HTR-8/SVneo (cell line): ENCODE results near the gene MITD1.
A peak's percentile ranks its signal among the peaks of the same experiment; 100 is the strongest.
"Not testable (repeated sequence)": the region's sequence is repeated elsewhere in the genome, so short reads cannot be mapped to it uniquely, and the experiment has no call there.

Experiments
- DNase-seq: peaks from one replicate; pipeline ENCODE4 v3.0.0; 2011; ENCODE audit warnings: low spot score, mixed read lengths; ENCODE audit not compliant: insufficient read length
- FAIRE-seq: peaks from 2 replicates; lab custom pipeline; 2011; peaks lifted over from hg19 to GRCh38; lab: Jason Lieb, UNC

MITD1 gene

GRCh38 chr2:99180755-99181623 lies at the start of gene MITD1, which contains the start of gene MRPL30:
Gene MITD1 (minus strand): TSS chr2:99181058. CDS start chr2:99180981, 77 bp downstream.
Gene MRPL30 (plus strand): TSS chr2:99181184. CDS start chr2:99186204, 5,020 bp downstream.
- peak; percentile 82 for FAIRE-seq

GRCh38 chr2:99217929-99218501 lies 37.2 kb upstream of the MITD1 start:
- FAIRE-seq (no peak), DNase-seq (no peak)

More at GRCh38 chr2:99180755-99181623, at the start of gene MITD1, which contains the start of gene MRPL30:
- peak; percentile 97 for DNase-seq

DNA sequence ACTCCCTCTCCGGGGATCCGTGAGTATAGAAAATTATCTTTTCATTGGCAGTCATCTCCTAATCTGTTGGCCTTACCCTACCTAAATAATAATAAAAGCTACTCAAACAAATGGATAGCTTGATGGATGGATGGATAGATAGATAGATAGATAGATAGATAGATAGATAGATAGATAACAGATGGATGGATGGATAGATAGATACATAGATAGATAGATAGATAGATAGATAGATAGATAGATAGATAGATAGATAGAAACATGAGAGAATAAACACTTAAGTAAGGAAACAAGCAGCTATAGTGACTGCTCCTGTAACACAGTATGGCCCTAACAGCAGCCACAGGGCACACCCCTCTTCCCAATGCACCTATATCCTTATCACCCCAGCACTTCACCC lies 35.2 kb upstream of the MITD1 start:
- no peak for DNase-seq
- FAIRE-seq, result no peak

DNA sequence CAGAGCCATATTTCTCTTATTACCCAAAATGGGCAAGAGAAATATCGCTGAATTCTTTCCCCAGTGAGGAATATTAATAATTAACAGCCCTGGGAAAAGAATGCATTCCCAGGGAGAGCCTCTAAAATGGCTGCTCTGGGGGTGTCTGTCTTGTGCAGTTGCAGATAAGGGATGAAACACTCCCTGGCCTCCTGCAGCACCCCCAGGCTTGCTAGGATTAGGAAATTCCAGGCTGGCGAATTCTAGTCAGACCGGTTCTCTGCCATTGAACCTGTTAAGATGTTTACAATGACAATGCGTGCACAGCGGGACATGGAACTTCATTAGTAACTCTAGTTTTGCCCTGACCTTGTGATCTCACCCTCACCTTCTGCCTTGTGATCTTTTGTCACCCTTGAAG lies 24.6 kb upstream of the MITD1 start:
- FAIRE-seq (no peak), DNase-seq (no peak)

GRCh38 chr2:99201959-99202678 lies 21.3 kb upstream of the MITD1 start:
- DNase-seq (no peak), FAIRE-seq (no peak)

DNA sequence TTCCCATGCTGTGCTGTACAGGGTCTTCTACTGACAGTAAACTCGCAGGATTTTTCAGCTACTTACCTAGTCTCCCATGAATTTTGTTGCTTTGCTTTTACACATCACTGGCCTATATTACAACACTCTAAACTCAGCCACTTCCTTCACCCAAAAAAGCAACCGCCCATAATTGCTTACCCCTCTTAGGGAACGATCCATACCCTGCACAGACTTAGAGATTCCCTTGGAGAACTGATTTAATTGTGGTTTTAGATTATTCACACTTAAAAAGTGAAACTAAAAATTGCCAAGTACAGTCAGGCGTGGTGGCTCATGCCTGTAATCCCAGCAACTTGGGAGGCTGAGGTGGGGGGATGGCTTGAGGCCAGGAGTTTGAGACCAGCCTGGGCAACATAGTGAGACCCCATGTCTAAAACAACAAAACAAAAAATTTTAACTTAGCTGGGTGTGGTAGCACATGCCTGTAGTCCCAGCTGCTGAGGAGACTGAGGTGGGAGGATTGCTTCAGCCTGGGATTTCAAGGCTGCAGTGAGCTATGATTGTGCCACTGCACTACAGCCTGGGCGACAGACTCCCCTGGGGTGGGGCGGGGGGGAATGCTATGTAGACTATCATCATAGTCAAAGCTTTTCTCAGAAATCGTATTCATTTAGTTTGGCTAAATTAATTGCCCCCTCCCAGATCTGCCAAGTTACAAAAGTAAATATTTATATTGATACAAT lies 19.4 kb upstream of the MITD1 start:
- FAIRE-seq, result no peak

GRCh38 chr2:99198103-99198841 lies 17.4 kb upstream of the MITD1 start:
- FAIRE-seq (no peak), DNase-seq (no peak)

More for the DNA sequence above, 19.4 kb upstream of the MITD1 start:
- no peak for DNase-seq

DNA sequence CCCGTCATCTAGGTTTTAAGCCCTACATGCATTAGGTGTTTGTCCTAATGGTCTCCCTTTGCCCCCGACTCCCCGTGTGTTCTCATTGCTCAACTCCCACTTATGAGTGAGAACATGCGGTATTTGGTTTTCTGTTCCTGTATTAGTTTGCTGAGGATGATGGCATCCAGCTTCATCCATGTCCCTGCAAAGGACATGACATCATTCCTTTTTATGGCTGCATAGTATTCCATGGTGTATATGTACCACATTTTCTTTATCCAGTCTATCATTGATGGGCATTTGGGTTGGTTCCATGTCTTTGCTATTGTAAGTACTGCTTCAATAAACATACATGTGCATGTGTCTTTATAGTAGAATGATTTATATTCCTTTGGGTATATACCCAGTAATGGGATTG lies 11.5 kb upstream of the MITD1 start:
- DNase-seq, FAIRE-seq: not testable (repeated sequence)

GRCh38 chr2:99190548-99190947 lies 9.7 kb upstream of the MITD1 start:
- FAIRE-seq, result no peak

DNA sequence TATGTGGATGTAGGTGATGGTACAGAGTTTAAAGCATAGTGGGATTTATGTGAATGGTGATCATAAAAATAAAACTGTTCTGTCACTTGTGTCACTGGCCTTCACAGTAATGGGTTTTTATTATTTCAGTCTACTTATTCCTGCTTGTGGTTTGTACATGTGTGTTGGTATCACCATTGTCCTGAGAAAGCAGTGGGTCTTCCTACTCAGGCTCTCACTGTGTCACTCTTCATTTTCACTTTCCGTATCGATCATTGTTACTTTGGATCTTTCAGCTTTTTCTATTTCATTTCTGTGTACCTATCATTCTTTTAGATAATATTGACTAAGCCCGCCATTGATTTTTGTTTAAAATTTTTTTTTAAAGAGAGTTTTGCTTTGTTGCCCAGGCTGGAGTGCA lies 7.5 kb upstream of the MITD1 start:
- DNase-seq (no peak), FAIRE-seq (no peak)

More at GRCh38 chr2:99190548-99190947, 9.7 kb upstream of the MITD1 start:
- DNase-seq, result no peak

DNA sequence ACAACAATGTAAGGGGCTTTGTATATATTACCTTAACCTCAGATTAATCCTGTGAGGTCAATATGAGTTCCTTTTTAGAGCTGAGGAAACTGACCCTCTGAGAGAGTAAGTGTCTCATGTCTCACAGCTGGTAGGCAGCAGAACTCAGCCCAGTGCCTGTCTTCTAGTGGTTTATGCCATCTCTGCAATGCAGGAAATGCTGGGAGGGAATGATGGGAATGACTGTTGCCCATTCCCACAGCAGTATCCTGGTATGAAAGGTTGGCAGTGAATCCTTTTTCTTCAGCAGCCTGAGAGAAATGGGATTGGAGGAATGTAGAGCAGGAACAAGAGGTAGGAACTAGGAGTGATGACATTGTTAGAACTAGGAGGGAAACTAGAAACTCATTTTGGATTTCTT lies 6.2 kb upstream of the MITD1 start:
- FAIRE-seq, result no peak
- DNase-seq, result no peak

DNA sequence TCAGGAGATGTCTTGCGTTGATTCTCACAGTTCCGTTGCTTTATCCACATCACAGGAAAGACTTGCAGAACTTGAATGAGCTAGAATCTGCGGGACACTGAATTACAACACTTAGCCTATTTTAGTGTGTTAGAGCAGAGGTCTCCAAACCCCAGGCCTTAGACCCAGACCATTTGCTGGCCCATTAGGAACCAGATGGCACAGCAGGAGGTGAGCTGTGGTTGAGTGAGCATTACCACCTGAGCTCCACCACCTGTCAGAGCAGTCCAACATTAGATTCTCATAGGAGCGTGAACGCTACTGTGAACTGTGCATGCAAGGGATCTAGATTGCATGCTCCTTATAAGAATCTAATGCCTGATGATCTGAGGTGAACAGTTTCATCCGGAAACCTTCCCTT lies 4.0 kb upstream of the MITD1 start:
- DNase-seq (no peak), FAIRE-seq (no peak)

DNA sequence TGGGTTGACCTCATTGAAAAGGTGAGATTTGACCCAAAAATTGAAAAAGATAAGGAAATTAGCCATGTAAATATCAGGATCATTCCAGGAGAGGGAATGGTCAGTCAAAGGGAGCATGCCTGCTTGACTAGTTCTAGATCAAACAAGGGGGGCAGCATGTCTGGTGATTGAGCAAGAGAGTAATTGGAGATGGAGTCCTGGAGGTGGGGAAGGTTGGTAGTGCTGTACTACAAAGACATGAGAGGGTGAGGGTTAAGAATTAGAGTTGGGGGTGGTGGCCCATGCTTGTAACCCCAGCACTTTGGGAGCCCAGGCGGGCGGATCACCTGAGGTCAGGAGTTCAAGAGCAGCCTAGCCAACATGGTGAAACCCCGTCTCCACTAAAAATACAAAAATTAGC lies 2.2 kb upstream of the MITD1 start:
- DNase-seq (no peak), FAIRE-seq (no peak)

DNA sequence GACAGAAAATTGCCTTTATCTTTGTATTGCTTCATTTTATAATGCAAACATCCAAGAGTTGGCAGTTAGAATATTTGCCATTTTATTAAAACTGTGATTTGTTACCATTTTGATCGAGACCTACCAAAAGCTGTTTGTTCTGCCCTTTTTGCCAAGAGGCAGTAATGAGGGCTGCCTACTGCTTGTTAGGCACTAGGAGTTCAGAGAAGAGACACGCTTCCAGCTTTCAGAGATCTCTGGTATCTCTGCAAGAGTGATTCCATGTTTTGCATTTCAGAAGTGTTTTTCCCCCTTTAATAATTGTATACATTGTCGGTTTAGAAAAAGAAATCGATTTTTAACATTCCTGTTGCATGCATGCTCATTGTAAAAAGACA lies 754 bp upstream of the MITD1 start:
- DNase-seq (no peak), FAIRE-seq (no peak)

DNA sequence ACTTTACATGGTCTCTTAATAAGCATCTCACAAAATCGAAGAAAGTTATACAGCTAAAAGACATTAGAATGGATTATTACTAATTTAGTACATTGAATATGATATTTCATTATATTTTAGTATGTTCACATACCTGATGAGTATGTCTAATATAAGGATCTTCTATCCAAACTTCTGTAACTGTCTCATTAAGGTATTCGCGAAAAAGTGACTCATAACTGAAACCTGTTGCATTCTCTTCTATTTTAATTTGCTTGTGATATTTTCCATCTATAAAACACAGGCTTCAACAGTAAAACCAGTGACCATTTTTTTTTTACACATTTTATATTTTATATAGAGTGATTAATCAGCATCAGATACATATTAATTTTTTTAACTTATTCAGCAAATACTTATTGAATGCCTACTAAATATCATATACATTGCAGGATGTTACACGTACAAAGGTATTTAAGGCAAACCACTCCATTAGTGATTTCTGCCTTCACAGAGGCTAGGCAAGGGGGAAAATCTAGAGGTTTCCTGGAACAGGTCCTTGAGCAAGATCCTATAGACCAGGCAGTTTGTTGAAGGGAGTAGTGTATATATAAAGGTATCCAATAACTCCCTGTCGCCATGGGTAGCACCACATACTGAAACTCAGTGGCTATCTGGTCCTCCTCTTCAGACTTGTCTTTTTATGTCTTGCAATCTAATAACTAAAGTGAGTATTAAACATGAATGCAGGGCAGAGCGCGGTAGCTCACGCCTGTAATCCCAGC lies 9.3 kb downstream of the MITD1 start:
- FAIRE-seq, result no peak
- DNase-seq, result no peak

GRCh38 chr2:99169534-99169933 lies 11.3 kb downstream of the MITD1 start:
- DNase-seq, result no peak
- FAIRE-seq, result no peak

DNA sequence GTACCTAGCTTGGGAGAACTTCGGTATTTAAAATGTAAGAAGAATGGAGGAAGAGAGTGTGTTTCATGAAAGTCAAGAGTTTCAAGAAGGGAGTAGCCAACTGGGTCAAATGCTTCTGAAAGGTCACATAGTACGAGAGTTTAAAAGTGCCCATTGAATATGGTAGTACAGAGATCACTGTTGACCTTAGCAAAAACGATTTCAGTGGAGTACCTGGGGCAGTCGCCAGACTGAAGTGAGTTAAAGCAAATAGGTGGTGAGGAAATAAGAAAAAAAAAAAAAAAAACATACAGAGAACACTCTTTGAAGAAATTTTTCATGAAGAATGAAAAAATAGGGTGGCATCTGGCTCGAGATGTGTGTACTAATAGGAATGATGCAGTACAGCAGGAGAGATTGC lies 14.6 kb downstream of the MITD1 start:
- DNase-seq (no peak), FAIRE-seq (no peak)

DNA sequence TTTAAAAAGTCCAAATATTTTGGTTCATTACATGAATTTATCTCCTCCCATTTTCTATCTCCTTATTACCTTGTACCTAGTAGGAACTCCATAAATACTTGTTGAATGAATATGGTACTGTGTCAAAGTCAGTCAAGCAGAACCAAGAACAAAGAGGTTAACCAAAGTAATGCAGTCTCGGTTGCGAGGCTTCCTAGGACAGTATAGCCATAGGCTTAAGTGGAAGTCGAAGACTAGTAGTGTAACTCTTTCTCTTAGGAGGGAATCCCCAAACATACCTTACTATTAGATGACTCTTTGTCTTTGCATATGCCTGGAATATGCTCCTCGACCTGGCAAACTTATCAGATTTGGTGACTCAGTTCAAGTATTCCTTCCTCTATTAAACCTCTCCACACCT lies 21.3 kb downstream of the MITD1 start:
- FAIRE-seq (no peak), DNase-seq (no peak)

DNA sequence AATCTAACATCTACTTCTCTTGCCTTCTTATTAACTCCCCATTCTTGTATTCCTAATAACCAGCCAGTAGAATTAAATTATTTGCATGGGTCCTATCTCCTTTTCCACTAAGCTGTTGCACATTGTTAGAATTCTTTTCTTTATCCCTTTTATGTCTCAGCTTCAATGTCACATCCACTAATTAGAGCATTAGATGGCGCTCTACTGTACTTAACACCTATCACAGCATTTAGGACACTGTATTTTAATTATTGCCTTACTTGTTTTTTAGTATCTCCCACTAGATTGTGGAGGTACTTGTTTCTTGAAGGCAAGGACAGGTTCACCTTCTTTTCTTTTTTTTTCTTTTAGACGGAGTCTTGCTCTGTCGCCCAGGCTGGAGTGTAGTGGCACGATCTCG lies 22.3 kb downstream of the MITD1 start:
- no peak for FAIRE-seq
- DNase-seq, result no peak
